SU-DHL-6 (cell line): Measurements from ENCODE around the gene DACT1.

ENCODE experiments used
- CTCF ChIP-seq: fragments of 200-600 bp; sonication (generic); IDR thresholded peaks from one replicate; pipeline ENCODE4 v1.5.1; 2017; ENCODE audit warnings: antibody characterized with exemption, mild to moderate bottlenecking, low read length, moderate library complexity; ENCODE audit not compliant: insufficient read depth, poor library complexity, severe bottlenecking
- EZH2phosphoT487 ChIP-seq: fragments of 200-600 bp; sonication (generic), shearing (Covaris generic); conservative IDR thresholded peaks from 2 replicates; pipeline ENCODE4 v1.6.1; 2018; ENCODE audit warnings: mild to moderate bottlenecking, antibody characterized with exemption, low read length, moderate library complexity, mixed read lengths

- TF ChIP-seq EZH2phosphoT487 = no peak
- no peak for TF ChIP-seq CTCF
These were observed 5.6 kb downstream of the DACT1 start for GRCh38 chr14:58643366-58643765.
